GM12873 (cell line): ENCODE results near the gene PAGE2.

Experiments used
- CTCF ChIP-seq: IDR thresholded peaks from 2 replicates; pipeline ENCODE4 v1.5.1; 2012; ENCODE audit warnings: low read depth, mild to moderate bottlenecking, moderate library complexity, low read length, control low read depth; ENCODE audit not compliant: insufficient read depth; ENCODE audit errors: missing control alignments

PAGE2 gene

GRCh38 chrX:55088795-55089489 is at the start of gene PAGE2:
PAGE2 (plus strand) TSS chrX:55089018; CDS start chrX:55090021, 1,003 bp downstream.
- TF ChIP-seq CTCF = no peak

- TF ChIP-seq CTCF = no peak
These were observed 49.3 kb upstream of the PAGE2 start for GRCh38 chrX:55039471-55039870.

- TF ChIP-seq CTCF = no peak
These were observed 47.3 kb upstream of the PAGE2 start for GRCh38 chrX:55041514-55041913.

- no peak for TF ChIP-seq CTCF
These were observed 31.8 kb upstream of the PAGE2 start for GRCh38 chrX:55056820-55057674.

GRCh38 chrX:55057675-55058249 is 31.1 kb upstream of the PAGE2 start:
- peak; percentile 76 for TF ChIP-seq CTCF

GRCh38 chrX:55072286-55072685 is 16.5 kb upstream of the PAGE2 start:
- TF ChIP-seq CTCF = no peak

- no peak for TF ChIP-seq CTCF
These were observed 13.9 kb upstream of the PAGE2 start, which contains the start of gene PAGE2B for GRCh38 chrX:55074851-55075467. PAGE2B (plus strand) TSS chrX:55075030; CDS start chrX:55076042, 1,012 bp downstream.
